Measurements from ENCODE around the gene YLPM1.

Gene YLPM1

DNA sequence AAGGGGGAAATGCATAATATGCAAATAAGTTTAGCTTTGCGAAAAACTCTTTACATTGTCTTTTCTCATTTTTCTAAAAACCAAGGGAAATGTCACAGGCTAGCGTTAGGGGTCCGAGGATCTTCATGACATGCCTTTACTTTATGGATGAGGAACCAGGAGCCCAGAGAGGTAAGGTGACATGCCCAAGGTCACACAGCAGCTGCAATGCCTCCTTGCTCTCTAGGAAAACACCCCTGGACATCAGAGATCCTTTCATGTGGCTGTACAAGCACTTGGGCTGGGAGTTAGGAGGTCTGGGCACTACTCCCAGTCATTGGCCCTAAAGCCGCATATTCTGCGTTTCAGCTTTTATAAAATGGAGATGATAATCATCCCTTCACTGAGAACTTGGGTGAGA, 112.1 kb downstream of the YLPM1 start:
- no peak for DNase-seq

DNA sequence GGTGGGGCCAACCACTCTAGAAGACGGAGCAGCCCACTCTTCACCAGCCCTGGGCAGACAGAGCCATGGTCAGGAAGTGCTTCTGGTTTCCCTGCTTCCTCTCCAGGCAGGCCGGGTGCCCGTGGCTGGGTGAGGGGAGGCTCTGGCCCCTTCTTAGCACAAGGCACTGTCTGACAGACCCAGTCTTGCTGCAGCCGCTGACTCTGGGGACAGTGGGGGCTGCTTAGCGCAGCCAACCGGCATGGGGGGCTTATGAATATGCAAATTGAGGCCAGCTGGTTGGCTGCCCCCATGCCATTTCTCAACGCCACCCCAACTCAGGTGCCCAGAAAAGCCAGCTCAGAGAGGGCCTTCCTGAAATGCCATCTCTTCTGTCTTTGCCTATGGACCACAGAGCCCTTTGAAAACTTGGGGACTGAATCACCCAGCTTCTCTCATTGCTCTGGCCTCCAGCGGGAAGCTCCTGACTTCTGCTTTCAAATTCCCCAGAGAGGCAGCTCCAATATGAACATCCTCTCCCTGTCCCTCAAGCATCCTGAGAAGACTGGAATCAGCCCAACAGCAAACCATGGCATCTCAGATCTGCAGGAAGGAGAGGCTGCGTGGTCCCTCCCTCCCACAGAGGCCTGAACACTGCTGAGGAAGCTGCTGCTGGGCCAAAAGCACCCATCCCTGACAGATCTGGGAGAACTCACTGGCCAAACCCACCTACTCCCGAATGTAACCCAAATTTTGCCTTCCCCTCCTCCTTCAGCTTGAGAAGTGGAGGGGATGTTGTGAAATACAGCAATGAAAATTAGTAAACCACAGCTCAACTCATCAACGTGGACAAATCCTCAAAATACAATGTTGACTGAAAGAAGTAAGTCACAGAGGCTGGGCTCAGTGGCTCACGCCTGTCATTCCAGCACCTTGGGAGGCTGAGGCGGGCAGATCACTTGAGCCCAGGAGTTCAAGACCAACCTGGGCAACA, 113.1 kb downstream of the YLPM1 start, which contains the start of gene PROX2:
Gene PROX2 (minus strand): TSS at position 205 of the 973 bp plus-strand sequence. CDS start 12,311 bp downstream, outside the sequence.
- no peak for DNase-seq

DNA sequence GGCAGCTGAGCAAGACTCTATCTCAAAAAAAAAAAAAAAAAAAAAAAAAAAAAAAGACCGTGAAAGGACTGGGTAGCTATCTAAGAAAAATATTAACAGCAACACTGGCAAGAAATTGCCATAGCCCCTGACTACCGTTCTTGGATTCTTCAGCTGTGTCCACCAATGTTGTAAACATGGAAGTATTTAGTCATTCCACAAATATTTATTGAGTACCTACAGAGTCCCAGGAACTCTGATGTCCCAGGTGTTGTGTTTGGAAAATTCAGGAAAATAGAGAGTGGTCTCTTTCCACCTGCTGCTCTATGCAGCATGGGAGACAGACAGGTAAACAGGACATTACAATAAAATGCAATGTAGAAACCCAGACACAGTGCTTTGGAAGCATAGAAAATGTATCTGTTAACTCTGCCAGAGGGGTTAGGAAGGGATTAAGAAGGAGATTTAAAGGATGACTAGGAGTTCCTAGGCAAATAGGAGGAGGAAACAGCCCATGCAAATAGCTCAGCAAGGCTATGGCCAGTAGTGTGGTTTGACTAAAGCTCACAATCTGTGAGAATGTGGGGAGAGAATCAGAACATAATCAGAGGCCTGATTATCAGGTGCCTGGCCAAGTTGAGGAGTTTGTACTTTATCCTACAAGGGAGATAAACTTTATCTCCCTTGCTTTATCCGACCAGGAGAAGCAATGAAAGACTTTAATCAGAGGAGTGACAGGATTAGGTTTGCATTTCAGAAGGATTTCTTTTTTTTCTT, 116.5 kb downstream of the YLPM1 start:
- DNase-seq, result no peak

DNA sequence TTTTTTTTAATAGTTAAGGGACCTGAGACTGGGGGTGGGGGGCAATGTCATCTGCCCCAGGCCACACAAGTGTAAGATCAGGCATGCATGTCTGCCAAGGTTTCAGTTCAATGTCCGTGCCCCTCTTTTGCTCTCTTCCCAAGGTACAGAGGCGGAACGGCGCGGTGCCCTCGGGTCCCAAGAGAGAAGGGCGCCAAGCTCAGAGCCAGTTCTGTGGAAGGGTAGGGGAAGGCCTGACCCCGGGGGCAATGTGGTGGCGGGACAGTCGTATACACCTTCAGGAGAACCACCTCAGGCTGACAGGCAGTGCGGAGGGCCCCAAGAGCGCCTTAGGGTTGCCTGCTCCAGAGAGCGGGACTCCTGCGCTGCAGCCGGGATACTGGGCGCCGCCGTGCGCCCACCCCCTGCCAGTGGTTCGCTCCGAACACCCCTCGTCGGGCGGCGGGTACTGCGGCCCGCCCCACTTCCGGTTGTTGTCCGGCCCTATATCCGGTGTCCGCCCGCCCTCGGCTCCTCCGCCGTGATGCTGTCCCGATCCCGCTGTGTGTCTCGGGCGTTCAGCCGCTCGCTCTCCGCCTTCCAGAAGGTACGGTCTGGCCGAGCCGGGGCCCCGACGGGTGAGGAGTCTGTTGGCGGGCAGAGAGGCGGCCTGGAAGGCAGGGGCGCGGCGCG, 118.5 kb downstream of the YLPM1 start, which contains the start of gene DLST:
Gene DLST (plus strand): TSS at position 486 of the 672 bp plus-strand sequence. CDS start 38 bp downstream, at position 524.
- DNase-seq, result peak; percentile 94

DNA sequence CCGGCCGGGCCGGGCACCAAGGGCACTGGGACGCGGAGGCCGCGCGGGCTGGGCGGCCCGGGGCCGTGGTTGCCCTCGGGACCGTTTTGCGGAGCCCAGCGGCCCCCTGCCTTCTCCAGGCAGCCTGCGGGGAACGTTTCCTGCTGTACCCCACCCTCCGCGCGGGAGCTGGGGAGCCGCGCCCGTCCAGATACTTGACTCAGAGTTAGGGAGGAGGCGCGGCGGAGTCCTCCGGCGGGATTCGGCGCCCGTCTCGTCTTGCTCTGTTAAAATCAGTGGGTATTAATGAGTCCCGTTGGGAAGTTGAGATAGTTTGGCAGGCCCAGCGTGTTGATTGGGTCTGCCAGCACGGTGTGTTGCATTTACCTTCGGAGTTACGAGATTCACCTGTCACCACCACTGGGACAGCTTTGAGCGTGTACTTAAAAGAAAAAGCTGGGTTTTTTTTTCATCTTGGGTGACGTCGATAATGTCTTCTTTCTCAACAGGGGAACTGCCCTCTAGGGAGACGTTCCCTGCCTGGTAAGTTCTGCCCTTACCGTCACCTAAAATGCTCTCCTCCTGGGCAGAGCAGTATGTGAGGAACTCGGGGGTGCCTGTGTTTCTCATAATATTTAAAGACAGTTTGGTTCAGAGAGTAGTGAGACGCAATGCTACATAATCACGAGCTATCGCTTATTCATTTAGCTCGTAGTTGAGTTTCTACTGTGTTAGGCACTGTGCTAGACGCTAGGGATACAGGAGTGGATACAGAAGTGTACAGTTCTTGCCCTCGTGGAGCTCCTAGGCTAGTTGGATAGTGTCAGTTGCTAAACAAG, 119.2 kb downstream of the YLPM1 start:
- peak; percentile 32 for DNase-seq

Measured in DMS79 treated with DMSO at 0.1 percent for 48 hours (cell line).